ENCODE data around the gene PDCD2L.
"Not testable (repeated sequence)": the region's sequence is repeated elsewhere in the genome, so short reads cannot be mapped to it uniquely, and the experiment has no call there.

Gene PDCD2L

GRCh38 chr19:34375598-34375997, 28.6 kb upstream of the PDCD2L start:
- no peak for DNase-seq

GRCh38 chr19:34380639-34381241, 23.5 kb upstream of the PDCD2L start:
- no peak for DNase-seq

DNA sequence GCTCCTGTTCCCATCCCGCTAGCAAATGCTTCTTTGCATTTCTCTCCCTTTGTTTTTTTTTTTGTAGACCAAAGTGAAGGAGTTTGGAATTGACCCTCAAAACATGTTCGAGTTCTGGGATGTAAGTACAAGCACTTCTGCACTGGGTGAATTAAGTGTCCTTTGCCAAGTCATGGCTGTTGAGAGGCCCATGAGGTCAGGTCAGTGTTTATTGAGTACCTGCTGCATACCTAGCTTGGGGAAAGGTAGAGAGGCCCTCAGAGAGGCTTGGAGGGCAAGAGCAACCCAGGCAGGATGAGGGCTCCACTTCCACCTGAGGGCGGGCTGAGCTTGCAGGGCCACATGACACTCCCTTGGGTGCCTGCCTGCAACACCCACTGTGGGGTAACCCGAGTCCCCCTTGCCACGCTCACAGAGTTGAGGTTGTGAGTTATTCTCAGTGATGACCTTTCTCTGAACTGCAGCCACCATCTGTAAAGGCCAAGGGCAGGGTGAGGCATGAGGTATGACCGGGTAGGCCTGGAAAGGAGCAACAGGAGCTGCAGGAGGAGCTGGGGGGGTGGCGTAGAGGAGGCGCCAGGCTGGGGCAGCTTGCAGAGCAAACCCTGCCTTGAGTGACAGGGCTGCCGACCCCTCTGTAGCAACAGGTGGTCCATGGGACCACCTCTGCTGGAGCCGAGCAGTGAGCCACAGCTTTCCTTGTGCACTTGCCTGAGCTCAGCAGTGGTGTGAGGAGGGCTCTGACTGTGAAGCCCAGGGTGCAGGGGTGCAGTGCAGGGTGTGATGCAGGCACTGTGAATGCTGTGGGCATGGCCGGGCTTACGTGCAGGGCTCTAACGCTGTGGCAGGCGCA, 22.6 kb upstream of the PDCD2L start:
- DNase-seq = no peak

- no peak for DNase-seq
These were observed 21.7 kb upstream of the PDCD2L start for GRCh38 chr19:34382471-34382870.

- DNase-seq = no peak
These were observed 20.6 kb upstream of the PDCD2L start for GRCh38 chr19:34383599-34383998.

DNA sequence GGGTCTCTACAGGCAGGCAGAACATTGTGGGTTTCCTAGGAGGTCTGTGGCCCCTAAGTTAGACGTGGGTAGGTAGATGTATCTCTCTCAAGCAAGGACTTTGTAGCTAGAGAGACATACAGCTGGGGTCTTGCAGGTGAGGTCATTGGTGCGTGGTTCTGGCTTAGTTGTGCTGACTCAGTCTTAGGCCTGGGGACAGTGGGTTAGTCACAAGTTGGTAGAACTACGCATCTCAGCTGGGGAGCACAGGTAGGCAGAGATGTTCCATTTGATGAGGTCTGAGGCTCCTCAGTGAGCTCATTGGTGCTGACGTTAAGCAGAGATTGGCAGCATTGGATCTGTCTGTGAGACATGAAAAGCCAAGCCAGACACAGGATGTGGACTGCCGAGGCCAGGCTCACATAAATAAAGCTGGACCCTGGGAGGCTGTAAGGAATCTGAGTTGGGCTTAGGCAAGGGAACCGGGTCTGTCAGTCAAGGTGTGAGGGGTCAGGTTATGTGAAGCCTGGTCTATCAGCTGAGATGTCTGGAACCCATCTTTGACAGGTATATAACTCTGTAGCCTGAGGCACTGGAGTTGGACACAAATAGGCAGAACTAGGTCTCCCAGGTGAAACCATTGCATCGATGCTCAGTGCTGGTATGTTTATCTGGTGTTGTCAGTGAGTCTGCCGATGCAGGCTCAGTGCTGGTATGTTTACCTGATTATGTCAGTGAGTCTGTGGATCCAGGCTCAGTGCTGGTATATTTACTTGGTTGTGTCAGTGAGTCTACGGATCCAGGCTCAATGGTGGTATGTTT, 17.4 kb upstream of the PDCD2L start:
- no peak for DNase-seq

GRCh38 chr19:34387446-34387810, 16.8 kb upstream of the PDCD2L start:
- no peak for DNase-seq

DNA sequence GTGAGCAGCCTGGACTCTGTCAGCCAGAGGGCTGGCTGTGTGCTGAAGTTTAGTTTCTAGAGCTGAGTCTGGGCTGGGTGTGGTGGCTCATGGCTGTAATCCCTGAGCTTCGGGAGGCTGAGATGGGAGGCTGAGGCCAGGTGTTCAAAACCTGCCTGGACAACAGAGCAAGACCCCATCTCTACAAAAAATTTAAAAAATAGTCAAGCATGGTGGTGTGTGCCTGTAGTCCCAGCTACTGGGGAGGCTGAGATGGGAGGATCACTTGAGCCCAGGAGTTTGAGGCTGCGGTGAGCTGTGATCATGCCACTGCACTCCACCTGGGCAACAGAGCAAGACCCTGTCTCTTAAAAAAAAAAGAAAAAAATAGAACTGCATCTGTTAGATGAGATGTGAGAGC, 15.5 kb upstream of the PDCD2L start:
- not testable (repeated sequence) for DNase-seq

DNA sequence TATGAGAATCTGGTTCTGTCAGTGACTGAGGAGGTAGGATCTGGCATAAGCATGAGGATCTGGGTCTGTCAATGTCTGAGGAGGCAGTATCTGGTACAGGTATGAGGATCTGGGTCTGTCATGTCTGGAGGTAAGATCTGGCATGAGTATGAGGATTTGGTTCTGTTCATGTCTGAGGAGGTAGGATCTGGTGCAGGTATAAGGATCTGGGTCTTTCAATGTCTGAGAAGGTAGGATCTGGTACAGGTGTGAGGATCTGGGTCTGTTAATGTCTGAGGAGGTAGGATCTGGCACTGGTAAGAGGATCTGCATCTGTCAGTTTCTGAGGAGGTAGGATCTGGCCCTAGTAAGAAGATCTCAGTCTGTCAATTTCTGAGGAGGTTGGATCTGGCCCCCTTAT, 12.4 kb upstream of the PDCD2L start:
- no peak for DNase-seq

- DNase-seq = no peak
These were observed 11.2 kb upstream of the PDCD2L start for GRCh38 chr19:34393031-34393430.

DNA sequence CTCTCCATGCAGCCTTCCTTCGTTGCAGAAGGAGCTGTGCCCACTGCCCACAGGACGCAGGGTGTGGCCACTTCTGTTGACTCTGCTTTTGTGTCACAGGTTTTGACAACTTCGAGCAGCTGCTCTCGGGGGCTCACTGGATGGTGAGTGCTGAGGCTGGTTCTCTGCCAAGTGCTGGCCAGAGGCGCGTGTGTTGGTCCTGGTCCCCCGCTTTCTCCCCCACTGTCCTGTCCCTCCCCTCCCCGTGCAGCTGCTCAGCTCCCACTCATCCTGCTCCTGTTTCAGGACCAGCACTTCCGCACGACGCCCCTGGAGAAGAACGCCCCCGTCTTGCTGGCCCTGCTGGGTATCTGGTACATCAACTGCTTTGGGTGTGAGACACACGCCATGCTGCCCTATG, 10.6 kb upstream of the PDCD2L start:
- no peak for DNase-seq

- no peak for DNase-seq
These were observed 6.3 kb upstream of the PDCD2L start for GRCh38 chr19:34397853-34398252.

- DNase-seq = no peak
These were observed 4.3 kb upstream of the PDCD2L start for GRCh38 chr19:34399886-34400285.

DNA sequence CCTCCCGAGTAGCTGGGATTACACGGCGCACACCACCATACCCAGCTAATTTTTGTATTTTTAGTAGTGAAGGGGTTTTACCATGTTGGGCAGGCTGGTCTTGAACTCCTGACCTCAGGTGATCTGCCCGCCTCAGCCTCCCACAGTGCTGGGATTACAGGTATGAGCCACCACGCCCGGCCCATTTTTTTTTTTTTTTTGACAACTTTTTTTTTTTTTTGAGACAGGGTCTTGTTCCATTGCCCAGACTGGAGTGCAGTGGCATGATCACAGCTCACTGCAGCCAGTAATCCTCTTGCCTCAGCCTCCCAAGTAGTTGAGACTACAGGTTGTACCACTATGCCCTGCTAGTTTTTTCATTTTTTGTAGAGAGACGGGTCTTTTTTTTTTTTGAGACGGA, 3.4 kb upstream of the PDCD2L start:
- DNase-seq = not testable (repeated sequence)

- no peak for DNase-seq
These were observed 2.1 kb upstream of the PDCD2L start for GRCh38 chr19:34402074-34402600.

DNA sequence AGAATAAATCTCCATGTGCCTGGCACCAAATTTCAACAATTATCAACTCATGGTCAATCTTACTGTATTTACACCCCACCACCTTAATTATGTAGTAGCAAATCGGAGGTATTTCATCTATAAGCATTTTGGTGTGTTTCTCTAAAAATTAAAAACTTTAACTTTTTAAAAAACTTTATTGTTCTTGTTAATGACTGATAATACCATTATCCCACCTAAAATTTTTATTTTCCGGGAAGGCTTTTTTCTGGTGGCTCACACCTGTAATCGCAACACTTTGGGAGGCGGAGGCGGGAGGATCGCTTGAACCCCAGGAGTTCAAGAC, 453 bp upstream of the PDCD2L start:
- DNase-seq = no peak

GRCh38 chr19:34405892-34406660, 1.9 kb downstream of the PDCD2L start:
- DNase-seq = no peak

DNA sequence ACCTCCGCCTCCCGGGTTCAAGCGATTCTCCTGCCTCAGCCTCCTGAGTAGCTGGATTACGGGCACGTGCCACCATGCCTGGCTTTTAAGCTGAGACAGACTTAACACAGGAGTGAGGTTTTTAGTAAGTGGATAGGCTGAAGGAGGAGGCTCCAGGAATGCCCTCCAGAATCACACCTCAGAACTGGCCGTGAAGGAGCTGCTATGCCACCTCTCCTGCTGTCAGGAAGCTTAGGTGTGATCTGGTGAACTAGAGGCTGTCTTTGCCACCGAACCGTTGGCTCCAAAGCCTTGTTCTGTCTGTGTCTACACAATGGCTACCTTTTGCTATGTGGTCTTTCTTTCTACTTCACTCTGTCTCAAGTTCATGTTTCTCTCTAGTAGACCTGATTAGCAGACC, 4.2 kb downstream of the PDCD2L start:
- DNase-seq = no peak

- no peak for DNase-seq
These were observed 5.3 kb downstream of the PDCD2L start for GRCh38 chr19:34409189-34410164.

DNA sequence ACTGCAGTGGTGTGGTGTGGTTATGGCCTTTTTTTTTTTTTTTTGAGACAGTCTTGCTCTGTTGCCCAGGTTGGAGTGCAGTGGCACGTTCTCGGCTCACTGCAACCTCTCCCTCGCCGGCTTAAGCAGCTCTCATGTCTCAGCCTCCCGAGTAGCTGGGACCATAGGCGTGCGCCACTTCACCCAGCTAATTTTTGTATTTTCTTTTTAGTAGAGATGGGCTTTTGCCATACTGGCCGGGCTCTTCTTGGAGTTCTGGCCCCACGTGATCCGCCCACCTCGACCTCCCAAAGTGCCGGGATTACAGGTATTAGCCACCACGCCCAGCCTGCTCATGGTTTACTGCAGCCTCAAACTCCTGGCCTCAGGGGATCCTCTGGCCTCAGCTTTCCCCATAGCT, 7.0 kb downstream of the PDCD2L start:
- DNase-seq = no peak

GRCh38 chr19:34416021-34416545, 11.9 kb downstream of the PDCD2L start:
- DNase-seq = no peak
